GM21786 (cell line): ENCODE measurements around the gene CFAP119.

Source experiments
- ATAC-seq: cut with Tn5 transposase; IDR thresholded peaks from one replicate; pipeline ENCODE4 v1.9.1; 2021; ENCODE audit not compliant: unreplicated experiment

Gene CFAP119

GRCh38 chr16:30782486-30783279, 20.8 kb upstream of the CFAP119 start:
- no peak for ATAC-seq

GRCh38 chr16:30780549-30780948, 18.7 kb upstream of the CFAP119 start:
- no peak for ATAC-seq

- no peak for ATAC-seq
Measured at GRCh38 chr16:30780021-30780420, 18.2 kb upstream of the CFAP119 start.

GRCh38 chr16:30779596-30779995, 17.7 kb upstream of the CFAP119 start:
- no peak for ATAC-seq

GRCh38 chr16:30778549-30779244, 16.8 kb upstream of the CFAP119 start:
- ATAC-seq: no peak

GRCh38 chr16:30777591-30778297, 15.9 kb upstream of the CFAP119 start:
- ATAC-seq: no peak

- ATAC-seq: peak; percentile 61
Measured at GRCh38 chr16:30775392-30776188, 13.7 kb upstream of the CFAP119 start.

GRCh38 chr16:30775131-30775391, 13.2 kb upstream of the CFAP119 start:
- no peak for ATAC-seq

GRCh38 chr16:30774367-30775130, 12.7 kb upstream of the CFAP119 start:
- ATAC-seq: peak; percentile 19

GRCh38 chr16:30773826-30774225, 12.0 kb upstream of the CFAP119 start:
- ATAC-seq: no peak

GRCh38 chr16:30771726-30772125, 9.9 kb upstream of the CFAP119 start:
- no peak for ATAC-seq

- no peak for ATAC-seq
Measured at GRCh38 chr16:30769379-30770089, 7.7 kb upstream of the CFAP119 start.

GRCh38 chr16:30768583-30769181, 6.8 kb upstream of the CFAP119 start:
- no peak for ATAC-seq

GRCh38 chr16:30767767-30768465, 6.1 kb upstream of the CFAP119 start:
- no peak for ATAC-seq

- ATAC-seq: no peak
Measured at GRCh38 chr16:30766933-30767284, 5.0 kb upstream of the CFAP119 start.

GRCh38 chr16:30766206-30766932, 4.5 kb upstream of the CFAP119 start:
- ATAC-seq: no peak

GRCh38 chr16:30764816-30765465, 3.1 kb upstream of the CFAP119 start:
- no peak for ATAC-seq

GRCh38 chr16:30764086-30764485, 2.2 kb upstream of the CFAP119 start:
- ATAC-seq: no peak
